Endothelial cell of umbilical vein (primary cell): ENCODE data around the gene MYRFL. TPM values are rescaled to one million over a fixed set of nuclear protein-coding genes. Genes with fewer than 3 reads are reported as not detected.

Source experiments
- BruUV-seq: library from RNA; stranded (reverse); fragments of 400-500 nt; replicated peaks from 2 replicates; lab custom pipeline; 2021; lab: Mats Ljungman, UMichigan
- CTCF ChIA-PET: fragments of 300-600, 350-600 bp; sonication (Branson Sonifier 250); formaldehyde crosslinking; loops from one replicate; lab custom pipeline; 2021; ENCODE audit warnings: antibody characterized with exemption, inconsistent platforms; lab: Charles Lee
- POLR2A ChIA-PET: fragments of 300-600, 350-600 bp; sonication (Branson Sonifier 250); formaldehyde crosslinking; loops from one replicate; lab custom pipeline; 2021; ENCODE audit warnings: antibody characterized with exemption, inconsistent platforms; lab: Charles Lee
- DNase-seq: peaks from one replicate; pipeline ENCODE4 v3.0.0-alpha.2; 2011; ENCODE audit warnings: low read depth, low spot score
- FAIRE-seq: peaks from 2 replicates; lab custom pipeline; 2011; peaks lifted over from hg19 to GRCh38; lab: Jason Lieb, UNC
- H2AFZ ChIP-seq: 2 replicates; pipeline ENCODE4 v1.6.0; 2012; ENCODE audit warnings: low read depth, low read length, control low read depth, inconsistent platforms
- H3K27ac ChIP-seq: 2 replicates; pipeline ENCODE4 v1.5.1; 2011; ENCODE audit warnings: low read depth, mild to moderate bottlenecking, control low read depth, low read length, moderate library complexity; ENCODE audit not compliant: insufficient read depth
- H3K27me3 ChIP-seq, 2 experiments: 2 replicates each; pipeline versions ENCODE4 v1.6.0 to v1.6.1; 2011; ENCODE audit warnings: low read length in 2 of 2, mixed read lengths in 1 of 2; ENCODE audit not compliant: control insufficient read depth in 2 of 2, insufficient read depth in 2 of 2
- H3K36me3 ChIP-seq, 2 experiments: 2 replicates in 1 of 2; 3 replicates in 1 of 2; pipeline ENCODE4 v1.5.1; 2011; ENCODE audit warnings: low read length in 2 of 2, mild to moderate bottlenecking in 1 of 2, moderate library complexity in 1 of 2; ENCODE audit not compliant: control insufficient read depth in 2 of 2, insufficient read depth in 2 of 2; ENCODE audit errors: extremely low read depth in 1 of 2
- H3K4me1 ChIP-seq: 3 replicates; pipeline ENCODE4 v1.5.1; 2011; ENCODE audit warnings: mild to moderate bottlenecking, low read length; ENCODE audit not compliant: control insufficient read depth, insufficient read depth; ENCODE audit errors: extremely low read depth
- H3K4me2 ChIP-seq: 2 replicates; pipeline ENCODE4 v1.6.1; 2011; ENCODE audit warnings: low read length, control low read depth, mixed read lengths; ENCODE audit not compliant: insufficient read depth
- H3K4me3 ChIP-seq, 3 experiments: fragments of 200-600 bp in 1 of 3; sonication (generic), shearing (Covaris generic) in 1 of 3; replicated peaks in 1 of 3; 2 replicates each; pipeline ENCODE4 v1.5.1; 2011 to 2016; ENCODE audit warnings: control low read depth in 3 of 3, low read length in 3 of 3, mild to moderate bottlenecking in 2 of 3, inconsistent platforms in 1 of 3, low read depth in 1 of 3, moderate library complexity in 1 of 3; ENCODE audit not compliant: insufficient read depth in 1 of 3
- H3K79me2 ChIP-seq: 2 replicates; pipeline ENCODE4 v1.6.0; 2012; ENCODE audit warnings: low read length, inconsistent platforms; ENCODE audit not compliant: control insufficient read depth, insufficient read depth
- H3K9ac ChIP-seq: replicated peaks from 2 replicates; pipeline ENCODE3; 2011; ENCODE audit warnings: low read length, control low read depth; ENCODE audit not compliant: insufficient read depth; ENCODE audit errors: extremely low read depth
- H3K9me1 ChIP-seq: replicated peaks from 3 replicates; pipeline ENCODE4 v1.6.0; 2011; ENCODE audit warnings: mild to moderate bottlenecking, low read length; ENCODE audit not compliant: control insufficient read depth, insufficient read depth; ENCODE audit errors: extremely low read depth
- H3K9me3 ChIP-seq: replicated peaks from 2 replicates; pipeline ENCODE4 v1.5.1; 2012; ENCODE audit warnings: low read length, inconsistent platforms; ENCODE audit not compliant: control insufficient read depth, insufficient read depth
- H4K20me1 ChIP-seq: replicated peaks from 2 replicates; pipeline ENCODE3; 2011; ENCODE audit warnings: mild to moderate bottlenecking, low read length; ENCODE audit not compliant: control insufficient read depth, insufficient read depth; ENCODE audit errors: extremely low read depth
- EZH2 ChIP-seq: IDR thresholded peaks from 2 replicates; pipeline ENCODE4 v1.6.1; 2012; ENCODE audit warnings: borderline replicate concordance, low read depth, mild to moderate bottlenecking, moderate library complexity, low read length, inconsistent platforms; ENCODE audit not compliant: severe bottlenecking
- FOS ChIP-seq: IDR thresholded peaks from 2 replicates; pipeline ENCODE4 v1.6.1; 2011; ENCODE audit warnings: mild to moderate bottlenecking, low read length, moderate library complexity, borderline replicate concordance; ENCODE audit not compliant: insufficient read depth
- GATA2 ChIP-seq: IDR thresholded peaks from 2 replicates; pipeline ENCODE4 v1.7.0; 2011; ENCODE audit warnings: low read depth, mild to moderate bottlenecking, moderate library complexity, mixed read lengths, low read length; ENCODE audit not compliant: insufficient read length, insufficient read depth
- JUN ChIP-seq: IDR thresholded peaks from 2 replicates; pipeline ENCODE4 v1.6.1; 2011; ENCODE audit warnings: borderline replicate concordance, low read depth; ENCODE audit not compliant: insufficient read length, insufficient read depth
- MYC ChIP-seq: IDR thresholded peaks from one replicate; pipeline ENCODE4 v1.6.1; 2011; ENCODE audit warnings: mild to moderate bottlenecking, low read depth, low read length
- POLR2A ChIP-seq: IDR thresholded peaks from 2 replicates; pipeline ENCODE4 v1.6.1; 2012; ENCODE audit warnings: low read depth, mild to moderate bottlenecking, control low read depth, low read length
- POLR2AphosphoS5 ChIP-seq: IDR thresholded peaks from 2 replicates; pipeline ENCODE4 v1.6.1; 2012; ENCODE audit warnings: low read depth, mild to moderate bottlenecking, control low read depth, low read length, moderate library complexity; ENCODE audit not compliant: insufficient read depth
- dilution Hi-C: fragments of 300-500 bp; cut with MboI; formaldehyde crosslinking; loops from one replicate; pipeline ENCODE4 v1.15.0; 2019; ENCODE audit warnings: low sequenced_read_pairs; ENCODE audit not compliant: extremely low pct_ligation_motif_present
- intact Hi-C: fragments of 100-400 bp; cut with micrococcal nuclease; formaldehyde crosslinking; loops from one replicate; pipeline ENCODE4 v1.10.0; 2022
- polyA plus RNA-seq, 4 experiments: library from polyadenylated mRNA; depleted of rRNA in 3 of 4; stranded (reverse) in 3 of 4; unstranded in 1 of 4; fragments of >200 nt; gene quantifications; 2 replicates each; pipeline versions ENCODE4 v1.2.1 to v1.2.3, GENCODE V29; 2011 to 2012; ENCODE audit warnings: missing spikeins in 1 of 4
- total RNA-seq: library from RNA; stranded (reverse); gene quantifications from 2 replicates; pipeline ENCODE4 v1.2.3, GENCODE V29; 2021
- TF ChIP-seq, protein P1 (sequence below), 2 donors: IDR thresholded peaks; 1 replicate in 1 of 2; 2 replicates in 1 of 2; pipeline ENCODE4 v1.5.1; 2011; ENCODE audit warnings: low read length in 2 of 2, mild to moderate bottlenecking in 2 of 2, moderate library complexity in 2 of 2, control low read depth in 1 of 2, inconsistent platforms in 1 of 2, low read depth in 1 of 2; ENCODE audit not compliant: insufficient read depth in 1 of 2; ENCODE audit errors: extremely low read depth in 1 of 2
- TF ChIP-seq, protein P2 (sequence below): IDR thresholded peaks from 2 replicates; pipeline ENCODE4 v1.6.1; 2011; ENCODE audit not compliant: insufficient read depth, insufficient read length

MYRFL gene
- total and polyA plus RNA-seq, 2 donors (not counting 3 experiments of a cell fraction or from before 2014, with no cell fraction given) = not detected

DNA sequence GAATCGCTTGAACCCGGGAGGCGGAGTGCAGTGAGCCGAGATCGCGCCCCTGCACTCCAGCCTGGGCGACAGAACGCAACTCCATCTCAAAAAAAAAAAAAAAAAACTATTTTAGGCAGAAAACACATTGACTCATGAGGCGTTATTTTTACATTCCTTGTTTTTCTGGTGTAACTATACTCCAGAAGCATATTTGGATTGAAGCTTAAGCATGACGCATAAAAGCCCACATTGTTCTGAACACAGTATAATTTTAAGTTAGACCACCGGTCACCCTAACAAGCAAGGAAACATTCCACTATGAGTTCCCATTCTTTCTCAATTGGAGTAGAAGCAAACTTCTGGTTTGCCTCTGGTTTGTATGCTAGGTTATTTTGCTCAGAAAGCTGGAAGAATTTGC lies 173.0 kb downstream of the MYRFL start:
- no peak for FAIRE-seq
- ChIA-PET CTCF (no interaction called here), POLR2A (no interaction called here)
- no TSS peak for BruUV-seq
- H3K79me2 ChIP-seq = no peaks in the 10 kb centered on the region
- H3K36me3 ChIP-seq = no peaks in the 10 kb centered on the region
- H3K4me1 ChIP-seq = no peaks in the 10 kb centered on the region
- no peaks in the 10 kb centered on the region for H3K9me1 ChIP-seq
- dilution Hi-C loops = no loop called here
- intact Hi-C loops = no loop called here
- no peak overlapping the region for H2AFZ ChIP-seq
- TF ChIP-seq JUN = no peak
- TF ChIP-seq, protein P1, sequence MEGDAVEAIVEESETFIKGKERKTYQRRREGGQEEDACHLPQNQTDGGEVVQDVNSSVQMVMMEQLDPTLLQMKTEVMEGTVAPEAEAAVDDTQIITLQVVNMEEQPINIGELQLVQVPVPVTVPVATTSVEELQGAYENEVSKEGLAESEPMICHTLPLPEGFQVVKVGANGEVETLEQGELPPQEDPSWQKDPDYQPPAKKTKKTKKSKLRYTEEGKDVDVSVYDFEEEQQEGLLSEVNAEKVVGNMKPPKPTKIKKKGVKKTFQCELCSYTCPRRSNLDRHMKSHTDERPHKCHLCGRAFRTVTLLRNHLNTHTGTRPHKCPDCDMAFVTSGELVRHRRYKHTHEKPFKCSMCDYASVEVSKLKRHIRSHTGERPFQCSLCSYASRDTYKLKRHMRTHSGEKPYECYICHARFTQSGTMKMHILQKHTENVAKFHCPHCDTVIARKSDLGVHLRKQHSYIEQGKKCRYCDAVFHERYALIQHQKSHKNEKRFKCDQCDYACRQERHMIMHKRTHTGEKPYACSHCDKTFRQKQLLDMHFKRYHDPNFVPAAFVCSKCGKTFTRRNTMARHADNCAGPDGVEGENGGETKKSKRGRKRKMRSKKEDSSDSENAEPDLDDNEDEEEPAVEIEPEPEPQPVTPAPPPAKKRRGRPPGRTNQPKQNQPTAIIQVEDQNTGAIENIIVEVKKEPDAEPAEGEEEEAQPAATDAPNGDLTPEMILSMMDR (IDR thresholded peaks at IDR 0.05; ENCODE audit: extremely low read depth in 1 of 2, insufficient read depth in 1 of 2, low read depth in 1 of 2, low read length in 2 of 2) = no peak
- TF ChIP-seq MYC = no peak
- TF ChIP-seq EZH2 = no peak
- TF ChIP-seq, protein P2, sequence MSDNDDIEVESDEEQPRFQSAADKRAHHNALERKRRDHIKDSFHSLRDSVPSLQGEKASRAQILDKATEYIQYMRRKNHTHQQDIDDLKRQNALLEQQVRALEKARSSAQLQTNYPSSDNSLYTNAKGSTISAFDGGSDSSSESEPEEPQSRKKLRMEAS = no peak
- H3K4me3 ChIP-seq = no peak overlapping the region
- no peak overlapping the region for H3K27ac ChIP-seq
- peaks cover 0 to 3% of the 10 kb centered on the region in 2 experiments for H3K27me3 ChIP-seq
- H3K4me2 ChIP-seq = no peak overlapping the region
- no peaks in the 10 kb centered on the region for H4K20me1 ChIP-seq
- no peak for DNase-seq
- H3K9me3 ChIP-seq = no peaks in the 10 kb centered on the region
- H3K9ac ChIP-seq = no peak overlapping the region

DNA sequence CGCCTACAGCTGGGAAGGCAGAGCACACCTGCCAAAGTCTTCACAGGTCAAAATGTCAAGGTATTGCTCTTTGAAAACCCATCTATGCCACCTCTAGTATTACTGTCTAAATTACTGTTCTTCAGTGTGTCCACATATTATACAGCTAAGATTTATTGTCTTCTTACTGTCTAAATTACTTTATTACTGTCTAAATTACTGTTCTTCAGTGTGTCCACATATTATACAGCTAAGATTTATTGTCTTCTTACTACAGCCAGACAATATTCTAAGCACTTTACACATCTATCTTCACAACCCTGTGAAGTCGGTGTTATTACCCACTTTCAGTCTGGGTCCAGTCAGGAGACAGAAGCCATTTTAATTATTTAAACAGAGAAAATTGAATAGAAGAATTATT lies 173.9 kb downstream of the MYRFL start:
- ChIA-PET CTCF (no interaction called here), POLR2A (no interaction called here)
- TF ChIP-seq, protein P2 = no peak
- TF ChIP-seq, protein P1 (IDR thresholded peaks at IDR 0.05; ENCODE audit: extremely low read depth in 1 of 2, insufficient read depth in 1 of 2, low read depth in 1 of 2, low read length in 2 of 2) = no peak
- TF ChIP-seq POLR2AphosphoS5 (no peak), FOS (no peak), EZH2 (no peak), JUN (no peak), POLR2A (no peak), MYC (no peak), GATA2 (no peak)
- dilution Hi-C loops = no loop called here
- Histone ChIP-seq H2AFZ (no peak overlapping the region), H3K9me3 (no peaks in the 10 kb centered on the region), H4K20me1 (no peaks in the 10 kb centered on the region), H3K4me1 (no peaks in the 10 kb centered on the region), H3K27ac (no peak overlapping the region), H3K27me3 (peaks cover 0 to 3% of the 10 kb centered on the region in 2 experiments), H3K4me2 (no peak overlapping the region), H3K79me2 (no peaks in the 10 kb centered on the region), H3K4me3 (no peak overlapping the region), H3K9me1 (no peaks in the 10 kb centered on the region), H3K9ac (no peak overlapping the region), H3K36me3 (no peaks in the 10 kb centered on the region)
- intact Hi-C loops = no loop called here
- DNase-seq (no peak), FAIRE-seq (no peak)
- BruUV-seq = no TSS peak
